Activated naive CD4-positive, alpha-beta T cell treated with anti-CD3 and anti-CD28 coated beads, Interleukin-2, amount 50 U/mL, for 72 hours (primary cell): ENCODE results near the gene EDC4. TPM values are rescaled to one million over a fixed set of nuclear protein-coding genes. Genes with fewer than 3 reads are reported as not detected.

Experiments used
- ATAC-seq, 2 donors: fragments of 150-1000 bp; cut with Tn5 transposase; 2 replicates each; pipeline ENCODE4 v1.10.0; 2021; ENCODE audit warnings: mild to moderate bottlenecking in 2 of 2, moderate library complexity in 2 of 2
- DNase-seq, 2 donors: peaks; one replicate each; pipeline ENCODE4 v3.0.0; 2021 to 2022; ENCODE audit warnings: low spot score in 2 of 2
- H3K27ac Mint-ChIP-seq, 2 donors: one replicate each; pipeline ENCODE4 v1.8.0; 2022; ENCODE audit warnings: mild to moderate bottlenecking in 2 of 2, mixed read lengths in 2 of 2
- H3K36me3 Mint-ChIP-seq, 2 donors: one replicate each; pipeline ENCODE4 v1.8.0; 2022; ENCODE audit warnings: mixed read lengths in 2 of 2
- H3K9me3 Mint-ChIP-seq, 2 donors: one replicate each; pipeline ENCODE4 v1.8.0; 2022; ENCODE audit warnings: mixed read lengths in 2 of 2
- total RNA-seq, 2 donors: library from RNA; stranded (reverse); gene quantifications; one replicate each; pipeline ENCODE4 v1.2.3, GENCODE V29; 2022

EDC4 gene
- total RNA-seq, 2 donors from 2014 or later: 108 to 117 TPM

GRCh38 chr16:67868290-67868689, 4.6 kb upstream of the EDC4 start:
- Mint-ChIP-seq H3K27ac (no peak overlapping the region), H3K9me3 (no peaks in the 10 kb centered on the region), H3K36me3 (no peaks in the 10 kb centered on the region)
- no peak for ATAC-seq
- no peak for DNase-seq

GRCh38 chr16:67869653-67870052, 3.2 kb upstream of the EDC4 start:
- no peaks in the 10 kb centered on the region for H3K9me3 Mint-ChIP-seq
- H3K27ac Mint-ChIP-seq: peak overlapping the region in 1 of 2 donors; percentile 91
- DNase-seq (no peak), ATAC-seq (no peak)
- H3K36me3 Mint-ChIP-seq: peaks cover 0 to 8% of the 10 kb centered on the region in 2 donors

GRCh38 chr16:67871256-67871655, 1.6 kb upstream of the EDC4 start:
- Mint-ChIP-seq H3K9me3 (no peaks in the 10 kb centered on the region), H3K36me3 (peaks cover 0 to 8% of the 10 kb centered on the region in 2 donors), H3K27ac (peak overlapping the region; percentile 90 to 91)
- DNase-seq: no peak
- ATAC-seq: no peak

- H3K36me3 Mint-ChIP-seq: peaks cover 0 to 8% of the 10 kb centered on the region in 2 donors
These were observed 671 bp upstream of the EDC4 start for GRCh38 chr16:67872131-67872630.

GRCh38 chr16:67873435-67874370, 851 bp downstream of the EDC4 start:
- peak overlapping the region; percentile 48 to 91 for H3K27ac Mint-ChIP-seq
- ATAC-seq (peak; percentile 16 to 19), DNase-seq (no peak)
- H3K36me3 Mint-ChIP-seq: peaks cover 0 to 8% of the 10 kb centered on the region in 2 donors
- H3K9me3 Mint-ChIP-seq: no peaks in the 10 kb centered on the region

More at GRCh38 chr16:67872131-67872630, 671 bp upstream of the EDC4 start:
- H3K9me3 Mint-ChIP-seq: no peaks in the 10 kb centered on the region
- no peak for ATAC-seq
- DNase-seq: no peak
- peak overlapping the region; percentile 85 to 91 for H3K27ac Mint-ChIP-seq

GRCh38 chr16:67874372-67874771, 1.5 kb downstream of the EDC4 start:
- H3K27ac Mint-ChIP-seq: peak overlapping the region; percentile 75 to 91
- no peaks in the 10 kb centered on the region for H3K9me3 Mint-ChIP-seq
- no peak for ATAC-seq
- no peak for DNase-seq
- H3K36me3 Mint-ChIP-seq: peaks cover 0 to 8% of the 10 kb centered on the region in 2 donors

GRCh38 chr16:67877064-67877463, 4.2 kb downstream of the EDC4 start:
- DNase-seq (no peak), ATAC-seq (no peak)
- no peaks in the 10 kb centered on the region for H3K9me3 Mint-ChIP-seq
- H3K36me3 Mint-ChIP-seq: peaks cover 0 to 8% of the 10 kb centered on the region in 2 donors
- H3K27ac Mint-ChIP-seq: peak overlapping the region in 1 of 2 donors; percentile 50

GRCh38 chr16:67878232-67878631, 5.4 kb downstream of the EDC4 start:
- Mint-ChIP-seq H3K9me3 (no peaks in the 10 kb centered on the region), H3K27ac (peak overlapping the region in 1 of 2 donors; percentile 47), H3K36me3 (peaks cover 2 to 8% of the 10 kb centered on the region in 2 donors)
- DNase-seq (no peak), ATAC-seq (no peak)

- DNase-seq (no peak), ATAC-seq (no peak)
- Mint-ChIP-seq H3K9me3 (no peaks in the 10 kb centered on the region), H3K36me3 (peaks cover 3 to 7% of the 10 kb centered on the region in 2 donors), H3K27ac (no peak overlapping the region)
These were observed 6.0 kb downstream of the EDC4 start for GRCh38 chr16:67878846-67879245.

GRCh38 chr16:67879462-67879861, 6.6 kb downstream of the EDC4 start:
- no peaks in the 10 kb centered on the region for H3K9me3 Mint-ChIP-seq
- DNase-seq (no peak), ATAC-seq (no peak)
- H3K27ac Mint-ChIP-seq: no peak overlapping the region
- H3K36me3 Mint-ChIP-seq: peaks cover 0 to 7% of the 10 kb centered on the region in 2 donors

GRCh38 chr16:67879936-67880335, 7.1 kb downstream of the EDC4 start:
- Mint-ChIP-seq H3K36me3 (peaks cover 0 to 7% of the 10 kb centered on the region in 2 donors), H3K9me3 (no peaks in the 10 kb centered on the region), H3K27ac (no peak overlapping the region)
- ATAC-seq (no peak), DNase-seq (no peak)

- Mint-ChIP-seq H3K36me3 (peaks cover 0 to 7% of the 10 kb centered on the region in 2 donors), H3K27ac (no peak overlapping the region), H3K9me3 (no peaks in the 10 kb centered on the region)
- ATAC-seq (no peak), DNase-seq (no peak)
These were observed 7.7 kb downstream of the EDC4 start for GRCh38 chr16:67880584-67880983.

GRCh38 chr16:67881621-67882161, 8.8 kb downstream of the EDC4 start:
- ATAC-seq: no peak
- Mint-ChIP-seq H3K36me3 (peaks cover 0 to 7% of the 10 kb centered on the region in 2 donors), H3K27ac (peak overlapping the region in 1 of 2 donors; percentile 72)

GRCh38 chr16:67882374-67883145, 9.7 kb downstream of the EDC4 start:
- H3K27ac Mint-ChIP-seq: no peak overlapping the region
- H3K9me3 Mint-ChIP-seq: no peaks in the 10 kb centered on the region
- H3K36me3 Mint-ChIP-seq: peaks cover 0 to 7% of the 10 kb centered on the region in 2 donors
- DNase-seq (no peak), ATAC-seq (no peak)

More at GRCh38 chr16:67881621-67882161, 8.8 kb downstream of the EDC4 start:
- no peaks in the 10 kb centered on the region for H3K9me3 Mint-ChIP-seq
- DNase-seq: no peak

- peak; percentile 17 to 33 for ATAC-seq
- DNase-seq: no peak
- H3K9me3 Mint-ChIP-seq: no peaks in the 10 kb centered on the region
- H3K27ac Mint-ChIP-seq: peak overlapping the region in 1 of 2 donors; percentile 81
- peaks cover 0 to 7% of the 10 kb centered on the region in 2 donors for H3K36me3 Mint-ChIP-seq
These were observed 10.5 kb downstream of the EDC4 start for GRCh38 chr16:67883146-67883871.

GRCh38 chr16:67883872-67884261, 11.0 kb downstream of the EDC4 start:
- Mint-ChIP-seq H3K9me3 (no peaks in the 10 kb centered on the region), H3K36me3 (peaks cover 0 to 7% of the 10 kb centered on the region in 2 donors), H3K27ac (peak overlapping the region in 1 of 2 donors; percentile 81)
- DNase-seq (peak; percentile 68 to 85), ATAC-seq (peak; percentile 83 to 86)
